ENCODE results near the gene CLIP2.

- no peak for TF ChIP-seq EP300 (IDR thresholded peaks at IDR 0.05; ENCODE audit: low read depth)
- TF ChIP-seq CTCF (IDR thresholded peaks at IDR 0.05), result no peak
- TF ChIP-seq POLR2A (IDR thresholded peaks at IDR 0.05), result no peak
Observed at GRCh38 chr7:74297516-74298233, 8.5 kb downstream of the CLIP2 start.

Measured in transverse colon (tissue), 3 donors.